H4 (cell line): ENCODE results near the gene CPSF2. TPM values are rescaled to one million over a fixed set of nuclear protein-coding genes. Genes with fewer than 3 reads are reported as not detected.

Experiments
- DNase-seq: peaks from one replicate; pipeline ENCODE4 v3.0.0-alpha.2; 2015; ENCODE audit warnings: low spot score
- total RNA-seq: library from RNA; depleted of rRNA; stranded (reverse); fragments of >200 nt; shearing (Covaris generic); gene quantifications from 2 replicates; pipeline ENCODE4 v1.2.3, GENCODE V29; 2014; rRNA removed

Gene CPSF2
- 94.5 and 97.7 TPM in 2 replicates for total RNA-seq

DNA sequence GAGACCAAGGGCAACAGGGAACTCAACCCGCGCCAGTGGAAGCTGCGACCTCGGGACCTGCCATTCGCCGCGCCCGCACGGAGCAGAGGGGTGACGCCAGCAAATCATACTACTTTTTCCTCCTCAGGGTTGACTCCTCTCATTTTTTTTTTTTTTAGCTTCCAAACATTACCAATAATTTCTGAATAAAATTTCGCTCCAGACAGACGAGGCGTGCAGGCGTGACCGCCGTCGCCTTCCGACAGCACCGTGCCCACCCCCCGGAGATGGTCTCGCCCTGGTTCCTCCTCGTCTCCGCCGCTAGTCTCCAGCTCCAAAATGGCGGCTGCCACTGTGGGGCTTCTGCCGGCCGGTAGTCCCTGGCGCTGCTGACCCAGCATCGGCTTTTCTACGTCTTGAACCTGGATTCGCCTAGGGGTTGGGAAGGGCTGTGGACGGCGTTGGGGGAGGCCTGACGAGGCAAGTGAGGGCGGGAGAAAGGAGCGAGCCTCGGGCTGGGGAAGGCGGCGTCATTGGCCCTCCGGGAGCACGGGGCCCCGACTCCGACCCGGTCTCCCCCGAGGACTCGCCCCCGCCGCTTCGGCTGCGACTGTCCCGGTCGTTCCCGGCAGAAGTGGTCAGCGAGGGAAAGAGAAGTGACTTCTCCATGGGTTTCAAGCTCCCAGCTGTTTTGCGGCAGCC is at the start of gene CPSF2, which contains the start of gene NDUFB1:
Gene CPSF2 (plus strand): TSS at position 300 of the 681 bp plus-strand sequence. CDS start 9,016 bp downstream, outside the sequence.
Gene NDUFB1 (minus strand): TSS at position 37 of the 681 bp plus-strand sequence. CDS start 4,069 bp downstream, outside the sequence.
- peak; percentile 55 for DNase-seq

DNA sequence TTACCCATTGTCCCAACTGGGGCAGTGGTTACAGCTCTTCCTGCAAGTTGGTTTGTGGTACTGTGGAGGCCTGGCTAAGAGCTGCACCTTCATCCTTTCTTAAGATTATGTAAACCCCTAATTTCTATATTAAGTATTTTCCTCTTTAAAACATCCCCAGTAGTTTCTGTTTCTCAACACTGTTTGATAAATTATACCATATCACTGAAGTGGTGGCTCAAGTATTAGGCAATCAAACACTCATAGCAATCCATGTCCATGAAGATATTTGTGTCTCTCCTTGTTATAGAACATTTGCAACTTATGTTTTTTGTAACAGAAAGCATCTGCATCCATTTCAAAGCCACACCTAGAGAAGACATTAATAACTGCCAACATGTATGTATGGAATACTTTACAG is 47.2 kb upstream of the CPSF2 start:
- no peak for DNase-seq

DNA sequence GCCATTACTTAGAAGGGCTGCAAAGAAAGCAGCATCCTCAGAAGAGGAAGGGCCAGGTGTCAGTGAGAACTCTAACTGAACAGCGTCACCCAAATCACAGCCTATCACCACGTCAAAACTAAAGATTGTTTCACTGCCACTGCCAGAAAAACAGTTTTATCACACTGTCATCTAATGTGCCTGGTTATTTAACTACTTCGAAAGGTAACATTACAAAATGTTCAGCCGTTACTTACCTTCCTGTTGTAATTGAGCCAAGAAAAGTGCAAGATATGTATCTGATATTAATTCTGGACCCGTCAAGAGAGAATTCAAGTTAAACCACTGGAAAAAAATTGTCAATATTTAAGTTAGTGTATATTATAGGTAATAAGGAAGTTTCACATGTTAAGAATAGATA is 33.3 kb upstream of the CPSF2 start:
- DNase-seq, result no peak

DNA sequence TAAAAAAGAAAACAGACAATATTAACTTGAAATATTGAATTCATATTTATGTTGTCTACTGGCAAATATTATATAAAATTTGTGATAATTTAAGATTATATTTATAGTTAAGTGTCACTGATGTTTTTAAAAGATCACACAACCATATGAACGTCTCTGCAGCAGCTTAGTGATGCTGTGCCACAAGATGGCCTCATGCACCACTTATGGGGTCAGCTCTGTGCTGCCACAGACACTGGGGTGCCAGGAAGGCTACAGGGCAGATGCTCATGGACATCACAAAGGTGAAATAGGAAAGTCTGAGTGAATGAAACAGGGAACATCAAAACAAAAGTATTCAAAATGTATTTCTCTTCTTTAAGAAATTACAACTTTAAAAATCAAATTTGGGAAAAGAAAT is 28.4 kb upstream of the CPSF2 start:
- no peak for DNase-seq

DNA sequence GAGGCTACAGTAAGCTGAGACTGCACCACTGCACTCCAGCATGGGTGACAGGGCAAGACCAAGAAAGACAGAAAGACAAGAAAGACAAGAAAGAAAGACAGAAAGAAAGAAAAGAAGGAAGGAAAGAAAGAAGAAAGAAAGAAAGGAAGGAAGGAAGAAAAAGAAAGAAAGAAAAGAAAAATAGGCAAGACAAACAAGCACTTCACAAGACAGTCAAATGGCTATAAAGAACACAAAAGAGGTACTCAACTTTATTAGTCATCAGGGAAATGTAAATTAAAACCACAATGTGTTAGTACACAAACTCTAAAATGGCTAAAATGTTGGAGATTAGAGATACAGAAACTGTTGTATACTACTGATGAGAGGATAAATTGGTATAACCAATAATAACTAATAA is 22.0 kb upstream of the CPSF2 start:
- DNase-seq, result no peak

DNA sequence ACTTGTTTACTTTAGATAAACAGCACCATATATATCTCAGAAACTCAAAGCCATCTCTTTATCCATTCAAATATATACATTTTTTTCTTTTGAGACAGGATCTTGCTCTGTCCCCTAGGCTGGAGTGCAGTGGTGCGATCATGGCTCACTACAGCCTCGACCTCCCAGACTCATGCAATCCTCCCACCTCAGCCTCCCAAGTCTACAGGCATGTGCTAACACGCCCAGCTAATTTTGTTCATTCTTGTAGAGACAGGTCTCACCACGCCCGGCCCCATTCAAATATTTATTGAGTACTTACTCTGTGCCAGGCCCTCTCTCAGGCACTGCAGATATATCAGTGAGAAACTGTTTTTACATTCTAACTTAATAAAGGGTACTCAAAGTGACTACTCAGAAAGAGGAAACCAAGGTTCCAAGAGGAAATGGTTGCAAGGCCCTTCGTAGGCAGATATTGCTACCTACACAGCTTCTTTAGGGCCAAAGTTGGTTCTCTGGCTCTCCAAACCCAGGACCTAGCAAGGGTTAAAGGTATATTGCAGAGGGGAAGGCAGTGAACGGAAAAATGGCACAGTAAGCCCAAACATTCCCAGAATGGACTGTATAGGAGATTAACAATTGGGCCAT is 18.3 kb upstream of the CPSF2 start:
- no peak for DNase-seq

DNA sequence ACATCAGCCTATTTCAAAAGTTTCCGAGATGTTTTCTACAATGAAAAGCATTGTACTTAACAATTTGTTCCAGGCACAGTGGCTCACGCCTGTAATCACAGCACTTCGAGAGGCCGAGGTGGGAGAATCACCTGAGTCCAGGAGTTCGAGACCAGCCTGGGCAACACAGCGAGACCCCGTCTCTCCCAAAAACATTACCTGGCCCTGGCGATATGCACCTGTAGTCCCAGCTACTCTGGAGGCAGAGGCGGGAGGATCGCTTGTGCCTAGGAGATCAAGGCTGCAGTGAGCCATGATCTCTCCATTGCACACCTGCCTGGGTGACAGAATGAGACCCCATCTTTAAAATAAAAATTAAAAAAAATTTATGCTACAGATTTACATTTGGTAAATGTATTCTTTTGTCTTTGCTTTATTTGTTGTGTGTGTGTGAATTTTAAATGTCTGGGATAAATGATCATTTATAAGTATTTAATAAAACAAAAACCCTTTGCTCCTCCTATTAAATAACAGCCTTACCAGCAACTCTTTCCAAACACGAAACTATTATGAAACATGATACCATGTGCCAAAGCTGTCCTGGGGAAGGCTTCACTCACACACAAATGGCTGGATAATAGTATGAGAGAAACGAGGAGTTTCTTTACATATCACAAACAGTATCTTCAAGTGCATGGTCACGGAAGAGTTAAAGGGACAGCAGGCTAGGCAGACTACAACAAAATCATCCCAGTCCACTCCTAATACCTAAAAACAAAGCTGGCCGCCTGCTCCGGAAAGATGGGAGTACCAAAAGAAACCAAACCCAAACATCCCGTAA is 16.5 kb upstream of the CPSF2 start:
- DNase-seq, result no peak

DNA sequence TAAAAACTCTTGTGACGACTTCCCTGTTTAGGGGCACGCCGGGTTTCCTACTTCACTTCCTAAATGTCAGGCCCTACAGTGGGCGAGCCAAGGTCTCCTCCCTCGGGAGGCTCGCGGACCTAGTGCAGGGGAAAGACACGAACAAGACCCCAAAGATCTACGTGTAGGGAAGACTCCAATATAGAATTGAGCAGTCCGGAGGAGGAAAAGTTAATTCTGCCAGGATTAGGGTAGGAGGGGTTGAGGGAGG is 16.0 kb upstream of the CPSF2 start:
- DNase-seq, result peak; percentile 20

DNA sequence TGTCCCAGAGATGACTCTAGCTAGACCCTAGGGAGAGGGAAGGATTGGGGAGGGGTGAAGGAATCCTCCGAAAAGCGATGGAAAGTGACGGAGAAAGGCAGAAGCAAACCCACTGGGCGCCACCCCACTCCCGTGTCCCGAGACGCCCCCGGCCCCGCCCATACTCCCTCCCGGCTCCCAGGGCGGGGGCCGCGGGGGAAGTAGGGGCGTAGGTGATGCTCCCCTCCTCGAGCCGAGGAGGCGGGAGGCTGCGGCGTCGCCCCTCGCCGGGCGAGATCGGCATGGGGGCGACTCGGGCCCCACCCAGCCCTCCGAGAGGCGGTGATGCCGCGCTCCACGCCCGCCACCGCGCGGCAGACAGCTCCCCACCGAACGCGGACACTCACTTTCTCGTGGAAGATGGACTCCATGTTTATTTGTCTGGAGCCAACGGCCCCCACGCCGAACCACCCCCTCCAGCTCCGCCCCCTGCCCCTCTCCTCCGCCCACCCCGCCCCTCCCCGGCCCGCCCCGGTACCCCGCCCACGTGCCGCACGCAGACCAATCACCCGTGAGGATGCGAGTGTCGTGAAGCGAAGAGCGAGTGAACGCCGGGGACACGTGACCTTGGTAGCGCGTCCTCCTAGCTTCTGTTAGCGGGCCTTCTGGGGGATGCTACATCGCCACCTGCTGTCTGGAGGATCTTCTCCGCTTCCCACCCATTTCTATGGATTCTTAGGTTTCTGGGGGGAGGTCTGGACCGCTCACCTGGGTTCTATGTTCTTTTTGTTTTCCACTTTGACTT is 15.4 kb upstream of the CPSF2 start, which contains the start of gene ATXN3:
Gene ATXN3 (minus strand): TSS at position 440 of the 784 bp plus-strand sequence. CDS start 30 bp downstream, at position 410.
- peak; percentile 99 for DNase-seq

DNA sequence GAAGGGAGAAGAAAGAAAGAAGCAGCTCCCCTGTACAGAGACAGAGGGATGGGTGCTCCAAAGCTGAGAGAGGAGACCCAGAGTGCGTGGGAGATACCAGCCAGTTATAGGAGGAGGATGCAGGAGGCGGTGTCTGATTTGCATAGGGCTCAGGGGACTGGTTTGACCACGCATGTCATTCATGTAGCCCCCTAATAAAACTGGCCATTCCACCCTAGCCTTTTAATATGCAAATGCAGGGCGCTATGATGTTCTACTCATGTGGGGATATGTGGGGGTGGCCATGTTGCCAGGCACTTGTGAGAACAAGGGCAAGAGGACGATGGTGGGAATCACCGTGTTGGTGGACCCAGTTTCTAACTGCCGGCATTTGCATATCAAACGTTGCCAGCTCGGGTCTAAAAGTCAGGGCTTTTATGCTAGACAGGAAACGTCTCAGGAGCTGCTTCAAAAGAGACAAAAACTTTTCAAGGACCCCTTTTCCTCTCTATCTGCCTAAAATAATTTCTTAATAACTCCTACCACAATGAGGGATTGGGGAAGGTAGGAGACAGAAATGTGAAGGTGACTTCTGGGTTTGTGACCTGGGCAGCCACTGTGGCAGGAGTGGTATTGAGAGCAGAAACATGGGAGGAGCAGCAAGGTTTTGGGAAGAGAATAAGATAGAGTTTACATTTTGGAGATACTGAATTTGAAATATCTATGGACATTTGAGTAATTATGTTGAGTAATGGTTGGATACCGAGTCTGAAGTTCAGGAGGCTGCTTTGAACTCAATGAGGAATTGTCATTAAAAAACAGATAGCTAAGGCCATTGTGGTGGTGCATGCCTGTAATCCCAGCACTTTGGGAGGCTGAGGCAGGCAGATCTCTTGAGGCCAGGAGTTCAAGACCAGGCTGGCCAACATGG is 13.2 kb upstream of the CPSF2 start:
- DNase-seq, result no peak

DNA sequence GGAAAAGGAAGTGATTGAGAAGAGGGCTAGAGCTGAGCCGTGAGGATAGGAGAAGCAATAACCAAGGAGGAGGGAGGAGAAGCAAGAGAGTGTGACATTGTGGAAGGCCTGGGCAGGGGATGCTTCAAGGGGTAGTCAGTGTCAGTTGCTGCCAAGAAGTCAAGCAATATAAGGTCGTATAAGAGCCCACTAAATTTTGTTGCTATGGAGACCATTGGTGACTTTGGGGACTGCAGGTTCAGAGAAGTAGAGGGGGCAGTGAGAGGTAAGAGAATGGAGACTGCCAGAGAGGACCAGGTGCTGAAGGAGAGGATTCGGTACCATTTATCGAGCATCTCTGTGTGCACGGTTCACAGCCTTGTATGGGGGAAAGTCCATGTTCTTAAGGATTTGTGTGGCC is 12.3 kb upstream of the CPSF2 start:
- no peak for DNase-seq

DNA sequence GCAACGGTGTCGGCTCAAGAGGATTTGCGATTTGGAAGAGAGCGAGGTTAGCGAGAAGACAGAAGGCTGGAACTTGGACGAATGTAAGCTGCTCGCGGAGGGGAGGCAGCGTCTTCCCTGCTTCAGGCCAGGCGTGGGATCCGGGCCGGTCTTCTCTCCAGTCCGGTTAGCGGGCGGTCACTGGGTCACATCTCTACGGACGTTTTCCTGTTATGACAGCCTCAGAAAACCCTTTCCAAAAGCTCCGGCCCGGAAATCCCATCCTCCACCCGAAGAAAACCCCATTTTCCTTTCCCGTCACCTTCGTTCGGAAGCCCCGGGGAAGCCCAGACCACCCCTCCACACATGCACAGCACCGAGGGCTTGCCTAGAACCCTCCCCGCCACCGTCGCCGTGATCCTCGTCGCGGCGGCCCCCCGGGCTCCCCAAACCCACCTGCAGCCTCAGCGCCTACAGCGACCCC is 531 bp upstream of the CPSF2 start:
- DNase-seq, result no peak

DNA sequence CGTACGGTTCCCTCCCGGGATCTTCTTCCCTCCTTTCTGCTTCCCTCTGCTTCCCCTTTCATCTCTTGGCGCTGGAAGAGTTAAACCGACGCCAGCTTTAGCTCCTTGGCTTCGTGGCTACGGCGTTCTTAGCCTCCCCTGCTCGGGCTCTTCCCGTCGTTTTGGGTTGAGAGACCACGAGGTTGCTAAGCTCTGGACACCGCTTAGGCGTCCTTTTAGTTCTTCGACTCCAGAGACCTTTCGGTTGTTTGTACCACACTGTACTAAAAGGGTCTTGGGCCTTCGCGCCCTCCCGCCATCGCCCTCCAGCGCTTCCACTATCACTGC is 545 bp downstream of the CPSF2 start:
- no peak for DNase-seq

DNA sequence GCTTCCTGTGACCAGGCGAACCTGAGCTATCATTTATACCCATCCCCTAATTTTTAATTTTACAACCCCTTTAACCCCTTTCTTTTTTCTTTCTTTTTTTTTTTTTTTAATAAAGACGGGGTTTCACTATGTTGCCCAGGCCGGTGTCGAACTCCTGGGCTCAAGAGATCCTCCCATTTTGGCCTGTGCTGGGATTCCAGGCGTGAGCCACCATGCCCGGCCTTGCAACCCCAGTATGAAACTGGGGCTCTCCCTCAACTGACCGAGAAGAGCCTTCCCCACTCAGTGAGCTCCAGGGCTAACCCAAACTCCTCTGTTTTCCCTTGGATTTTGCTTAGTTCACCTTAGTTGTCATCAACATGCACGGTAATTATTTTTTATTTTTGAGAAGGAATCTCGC is 992 bp downstream of the CPSF2 start:
- DNase-seq, result no peak

DNA sequence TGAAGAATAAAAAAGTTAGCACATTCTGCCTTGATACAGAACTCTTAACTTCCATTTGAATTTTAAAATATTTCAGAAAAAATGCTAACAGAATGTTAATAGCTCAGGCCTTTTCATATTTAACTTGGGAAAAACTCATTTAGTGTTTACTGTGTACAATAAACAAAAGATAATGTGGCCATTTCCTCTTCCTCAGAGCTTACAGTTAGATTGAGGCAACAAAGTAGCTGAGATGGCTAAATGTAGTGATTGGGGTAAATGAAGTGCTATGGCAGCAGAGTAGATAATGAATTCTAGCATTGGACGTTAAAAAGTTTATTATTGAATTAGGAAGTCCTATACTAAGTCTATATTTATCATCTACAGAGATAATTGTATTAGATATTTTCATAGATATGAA is 12.7 kb downstream of the CPSF2 start:
- DNase-seq, result no peak

DNA sequence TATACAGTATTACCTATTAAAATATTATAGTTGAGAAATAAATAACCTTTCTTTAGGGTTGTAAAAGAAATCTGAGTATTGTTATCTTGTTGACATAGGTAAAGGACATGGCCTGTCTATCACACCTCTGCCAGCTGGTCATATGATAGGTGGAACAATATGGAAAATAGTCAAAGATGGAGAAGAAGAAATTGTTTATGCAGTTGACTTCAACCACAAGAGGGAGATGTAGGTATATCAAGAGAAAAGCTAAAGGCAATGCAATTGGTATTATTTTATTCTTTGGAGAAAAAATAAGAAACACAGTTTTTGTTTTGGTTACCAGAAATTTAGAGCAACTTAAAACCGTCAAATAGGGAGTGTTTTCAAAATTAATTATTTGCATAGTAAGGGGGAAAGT is 13.5 kb downstream of the CPSF2 start:
- DNase-seq, result peak; percentile 23

DNA sequence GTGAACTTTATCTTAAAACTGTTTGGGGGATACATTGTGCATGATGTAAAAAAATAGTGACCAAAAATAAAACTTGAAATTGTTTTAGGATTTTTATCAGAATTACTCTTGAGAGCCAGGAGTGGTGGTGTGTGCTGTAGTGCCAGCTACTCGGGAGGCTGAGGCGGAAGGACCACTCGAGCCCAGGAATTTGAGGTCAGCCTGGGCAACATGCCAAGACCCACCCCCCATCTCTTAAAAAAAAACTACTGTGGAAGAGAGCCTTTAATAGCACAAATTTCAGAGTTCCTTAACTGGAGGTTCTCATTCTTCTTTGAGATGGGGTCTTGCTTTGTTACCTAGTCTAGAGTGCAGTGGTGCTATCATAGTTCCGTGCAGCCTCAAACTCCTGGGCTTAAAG is 21.5 kb downstream of the CPSF2 start:
- DNase-seq, result no peak

DNA sequence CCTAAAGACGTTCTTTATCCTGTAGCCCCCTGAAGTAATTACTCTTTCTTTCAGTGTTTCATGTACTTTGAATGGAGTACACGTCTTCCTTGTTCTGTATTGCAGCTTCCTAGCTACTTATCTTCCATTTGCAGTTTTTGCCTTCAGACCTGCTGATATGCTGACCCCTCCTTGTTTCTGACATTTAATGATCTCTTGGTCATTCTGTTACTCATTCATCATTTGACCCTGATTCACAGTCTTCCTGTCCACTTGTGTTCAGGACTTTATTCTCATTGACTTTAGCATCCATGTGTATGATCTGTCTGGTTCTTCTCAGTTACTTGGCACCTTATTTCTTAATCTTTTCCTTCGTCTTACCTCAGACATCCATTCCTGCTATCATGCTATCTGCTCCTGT is 22.2 kb downstream of the CPSF2 start:
- no peak for DNase-seq

DNA sequence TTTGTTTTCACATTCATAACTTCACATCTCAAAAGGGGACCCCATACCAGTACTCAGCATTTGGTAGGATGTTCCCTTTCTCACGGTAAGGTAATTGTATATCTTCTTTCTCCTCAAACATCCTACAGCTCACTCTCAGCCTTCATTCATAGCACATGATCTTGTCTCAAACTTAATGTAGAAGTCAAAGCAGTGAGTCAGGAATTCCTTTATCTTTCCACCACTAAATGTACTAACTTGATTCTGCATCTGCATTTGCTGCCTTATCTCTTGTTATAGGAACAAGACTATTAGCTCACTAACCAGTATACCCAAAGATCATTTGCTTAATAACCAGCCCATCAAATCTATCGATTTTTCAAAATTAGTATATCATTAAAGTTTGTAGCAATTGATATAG is 22.9 kb downstream of the CPSF2 start:
- DNase-seq, result no peak

DNA sequence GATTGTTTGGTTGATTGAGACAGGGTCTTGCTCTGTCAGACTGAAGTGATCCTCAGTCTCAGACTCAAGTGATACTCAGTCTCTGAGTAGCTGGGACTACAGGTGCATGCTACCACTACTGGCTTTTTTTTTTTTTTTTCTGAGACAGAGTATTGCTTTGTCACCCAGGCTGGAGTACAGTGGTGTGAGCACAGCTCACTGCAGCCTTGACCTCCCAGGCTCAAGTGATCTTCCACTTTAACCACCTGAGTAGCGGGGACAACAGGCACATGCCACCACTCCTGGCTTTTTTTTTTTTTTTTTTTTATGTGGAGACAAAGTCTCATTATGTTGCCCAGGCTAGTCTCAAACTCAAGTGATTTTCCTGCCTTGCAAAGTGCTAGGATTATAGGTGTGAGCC is 31.8 kb downstream of the CPSF2 start:
- DNase-seq, result no peak
